Sigmoid colon (tissue), 7 donors: ENCODE measurements around the gene TECRL. TPM values are rescaled to one million over a fixed set of nuclear protein-coding genes. Genes with fewer than 3 reads are reported as not detected.

Experiments used
- DNase-seq: peaks from one replicate; pipeline ENCODE4 v3.0.0-alpha.2; 2019
- H3K27ac ChIP-seq, 4 donors: fragments of 200-600 bp; sonication (generic); one replicate each; pipeline ENCODE4 v1.5.1; 2016 to 2019; ENCODE audit warnings: mild to moderate bottlenecking in 1 of 4
- H3K27me3 ChIP-seq, 3 donors: fragments of 200-600 bp; sonication (generic); one replicate each; pipeline ENCODE4 v1.5.1; 2019; ENCODE audit warnings: mild to moderate bottlenecking in 1 of 3
- H3K36me3 ChIP-seq, 4 donors: fragments of 200-600 bp; sonication (generic); one replicate each; pipeline ENCODE4 v1.5.1; 2016 to 2019
- H3K4me1 ChIP-seq, 4 donors: fragments of 200-600 bp; sonication (generic); one replicate each; pipeline ENCODE4 v1.5.1; 2017 to 2019
- H3K4me3 ChIP-seq, 4 donors: fragments of 200-600 bp; sonication (generic); one replicate each; pipeline ENCODE4 v1.5.1; 2017 to 2019; ENCODE audit warnings: mild to moderate bottlenecking in 2 of 4, moderate library complexity in 1 of 4
- H3K9me3 ChIP-seq, 4 donors: fragments of 200-600 bp in 3 of 4; sonication (generic) in 3 of 4; one replicate each; pipeline versions ENCODE4 v1.5.1 to v1.6.1; 2013 to 2019
- CTCF ChIP-seq, 4 experiments: fragments of 450-650 bp in 3 of 4; fragments of 200-600 bp in 1 of 4; IDR thresholded peaks; one replicate each; pipeline ENCODE4 v1.5.1; 2016 to 2019; ENCODE audit warnings: antibody characterized with exemption in 4 of 4, mild to moderate bottlenecking in 3 of 4, moderate library complexity in 2 of 4
- EP300 ChIP-seq, 4 donors: sonication (generic); formaldehyde crosslinking; IDR thresholded peaks; one replicate each; pipeline ENCODE4 v1.6.1; 2017; ENCODE audit warnings: antibody characterized with exemption in 4 of 4
- POLR2A ChIP-seq, 2 donors: fragments of 450-650 bp; IDR thresholded peaks; one replicate each; pipeline ENCODE4 v1.6.1; 2016; ENCODE audit warnings: antibody characterized with exemption in 2 of 2, mild to moderate bottlenecking in 2 of 2, moderate library complexity in 2 of 2
- POLR2AphosphoS5 ChIP-seq, 4 donors: sonication (generic); formaldehyde crosslinking; IDR thresholded peaks; one replicate each; pipeline ENCODE4 v1.6.1; 2017; ENCODE audit warnings: antibody characterized with exemption in 4 of 4
- WGBS, 2 donors: extraction: QIAGEN DNeasy Blood & Tissue Kit; methylation state at CpG; one replicate each; pipeline ENCODE4 v1.1.7; 2013; 5-methylcytosine and 5-hydroxymethylcytosine counted together
- intact Hi-C: fragments of 100-400 bp; cut with DNase I; formaldehyde crosslinking; loops from one replicate; pipeline ENCODE4 v1.15.1; 2023
- polyA plus RNA-seq, 3 donors: library from polyadenylated mRNA; stranded (reverse); fragments of 200-250 nt; gene quantifications; one replicate each; pipeline ENCODE4 v1.2.3, GENCODE V29; 2013
- total RNA-seq, 4 donors: library from RNA; depleted of rRNA; stranded (reverse); fragments of >200 nt; gene quantifications; one replicate each; pipeline ENCODE4 v1.1.0, GENCODE V29; 2016
- donor health status: healthy with polysubstance abuse.
- donor health status: Bipolar disorder and iron deficiency.
- donor health status: healthy.

Gene TECRL
- total and polyA plus RNA-seq, 7 donors, result under 0.01 to 0.69 (median 0.06) TPM; not detected in 4

- no peak for TF ChIP-seq POLR2AphosphoS5 (IDR thresholded peaks at IDR 0.05)
- TF ChIP-seq POLR2A (IDR thresholded peaks at IDR 0.05), result no peak
- no peak for TF ChIP-seq CTCF (IDR thresholded peaks at IDR 0.05)
- no peak for TF ChIP-seq EP300 (IDR thresholded peaks at IDR 0.05)
- intact Hi-C loops, result no loop called here
- WGBS, 2 donors, result 84 to 90% methylated on average over 1 of the region's 1 CpG
- no peaks in the 10 kb centered on the region for H3K4me1 ChIP-seq
- no peaks in the 10 kb centered on the region for H3K9me3 ChIP-seq
- no peak for DNase-seq
- H3K4me3 ChIP-seq, result no peak overlapping the region
- no peak overlapping the region for H3K27ac ChIP-seq
- no peaks in the 10 kb centered on the region for H3K27me3 ChIP-seq
- no peaks in the 10 kb centered on the region for H3K36me3 ChIP-seq
Measured at GRCh38 chr4:64385220-64385619, 24.0 kb downstream of the TECRL start.

GRCh38 chr4:64384237-64385203 is 24.7 kb downstream of the TECRL start:
- TF ChIP-seq EP300 (IDR thresholded peaks at IDR 0.05) (no peak), POLR2AphosphoS5 (IDR thresholded peaks at IDR 0.05) (no peak), POLR2A (IDR thresholded peaks at IDR 0.05) (no peak), CTCF (IDR thresholded peaks at IDR 0.05) (no peak)
- DNase-seq, result no peak
- Histone ChIP-seq H3K9me3 (no peaks in the 10 kb centered on the region), H3K27me3 (no peaks in the 10 kb centered on the region), H3K4me1 (no peaks in the 10 kb centered on the region), H3K36me3 (no peaks in the 10 kb centered on the region), H3K27ac (no peak overlapping the region), H3K4me3 (no peak overlapping the region)
- WGBS, 2 donors, result 50 to 75% methylated on average over 1 of the region's 1 CpG
- intact Hi-C loops, result no loop called here

- no peak overlapping the region for H3K4me3 ChIP-seq
- TF ChIP-seq POLR2AphosphoS5 (IDR thresholded peaks at IDR 0.05), result no peak
- TF ChIP-seq POLR2A (IDR thresholded peaks at IDR 0.05), result no peak
- no peak for TF ChIP-seq CTCF (IDR thresholded peaks at IDR 0.05)
- no peak for TF ChIP-seq EP300 (IDR thresholded peaks at IDR 0.05)
- no peak for DNase-seq
- no peaks in the 10 kb centered on the region for H3K4me1 ChIP-seq
- H3K36me3 ChIP-seq, result no peaks in the 10 kb centered on the region
- no peaks in the 10 kb centered on the region for H3K27me3 ChIP-seq
- no peak overlapping the region for H3K27ac ChIP-seq
- intact Hi-C loops, result no loop called here
- no peaks in the 10 kb centered on the region for H3K9me3 ChIP-seq
- WGBS, 2 donors, result 32 to 51% methylated on average over 1 of the region's 1 CpG
Measured at GRCh38 chr4:64368741-64369140, 40.5 kb downstream of the TECRL start.

GRCh38 chr4:64361399-64361740 is 47.9 kb downstream of the TECRL start:
- Histone ChIP-seq H3K27me3 (no peaks in the 10 kb centered on the region), H3K36me3 (no peaks in the 10 kb centered on the region), H3K4me3 (no peak overlapping the region), H3K27ac (no peak overlapping the region), H3K9me3 (peaks cover 0 to 4% (median 0%) of the 10 kb centered on the region in 4 donors), H3K4me1 (no peaks in the 10 kb centered on the region)
- DNase-seq, result no peak
- TF ChIP-seq POLR2AphosphoS5 (IDR thresholded peaks at IDR 0.05) (no peak), EP300 (IDR thresholded peaks at IDR 0.05) (no peak), CTCF (IDR thresholded peaks at IDR 0.05) (no peak), POLR2A (IDR thresholded peaks at IDR 0.05) (no peak)
- intact Hi-C loops, result no loop called here
